GM21737 (cell line): ENCODE data around the gene SNX2.
A peak's percentile ranks its signal among the peaks of the same experiment; 100 is the strongest.
"Not testable (repeated sequence)": the region's sequence is repeated elsewhere in the genome, so short reads cannot be mapped to it uniquely, and the experiment has no call there.

ENCODE experiments used
- ATAC-seq: cut with Tn5 transposase; IDR thresholded peaks from one replicate; pipeline ENCODE4 v1.9.1; 2021; ENCODE audit warnings: mild to moderate bottlenecking, moderate library complexity; ENCODE audit not compliant: unreplicated experiment

SNX2 gene

GRCh38 chr5:122839731-122840130 lies 64.9 kb downstream of the SNX2 start:
- no peak for ATAC-seq

GRCh38 chr5:122842016-122842580 lies 67.2 kb downstream of the SNX2 start:
- no peak for ATAC-seq

GRCh38 chr5:122844136-122844909 lies 69.4 kb downstream of the SNX2 start:
- peak; percentile 1 for ATAC-seq

GRCh38 chr5:122844910-122845228 lies 70.0 kb downstream of the SNX2 start:
- ATAC-seq = peak; percentile 45

- peak; percentile 85 for ATAC-seq
Measured at GRCh38 chr5:122845229-122846050, 70.6 kb downstream of the SNX2 start, which contains the start of gene SNX24. TSS of gene SNX24 (plus strand) at chr5:122845613. CDS start at chr5:122845634, 21 bp downstream.

- no peak for ATAC-seq
Measured at GRCh38 chr5:122846051-122846550, 71.2 kb downstream of the SNX2 start.

- no peak for ATAC-seq
Measured at GRCh38 chr5:122847687-122848081, 72.8 kb downstream of the SNX2 start.

GRCh38 chr5:122849771-122850170 lies 74.9 kb downstream of the SNX2 start:
- ATAC-seq = no peak

GRCh38 chr5:122857538-122857937 lies 82.7 kb downstream of the SNX2 start:
- not testable (repeated sequence) for ATAC-seq

GRCh38 chr5:122858451-122858850 lies 83.6 kb downstream of the SNX2 start:
- ATAC-seq = no peak

- no peak for ATAC-seq
Measured at GRCh38 chr5:122863240-122863639, 88.4 kb downstream of the SNX2 start.

GRCh38 chr5:122863721-122864120 lies 88.8 kb downstream of the SNX2 start:
- ATAC-seq = no peak

GRCh38 chr5:122864400-122864799 lies 89.5 kb downstream of the SNX2 start:
- no peak for ATAC-seq

GRCh38 chr5:122864842-122865241 lies 90.0 kb downstream of the SNX2 start:
- no peak for ATAC-seq

- ATAC-seq = no peak
Measured at GRCh38 chr5:122870219-122870856, 95.5 kb downstream of the SNX2 start.

GRCh38 chr5:122871661-122872060 lies 96.8 kb downstream of the SNX2 start:
- no peak for ATAC-seq

- no peak for ATAC-seq
Measured at GRCh38 chr5:122874179-122874875, 99.4 kb downstream of the SNX2 start.

- peak; percentile 46 for ATAC-seq
Measured at GRCh38 chr5:122877518-122877917, 102.6 kb downstream of the SNX2 start.

- no peak for ATAC-seq
Measured at GRCh38 chr5:122879076-122879475, 104.2 kb downstream of the SNX2 start.
